Superior temporal gyrus (tissue), 1 donor: Measurements from ENCODE around the gene RNLS.

Experiments
- DNase-seq: peaks from one replicate; pipeline ENCODE4 v3.0.0-alpha.2; 2016; ENCODE audit errors: extremely low spot score

Gene RNLS

GRCh38 chr10:88582806-88583583 is at the start of gene RNLS:
RNLS (minus strand) TSS chr10:88583318.
- DNase-seq, result peak; percentile 84

GRCh38 chr10:88624840-88625239 is 41.7 kb upstream of the RNLS start:
- no peak for DNase-seq

- DNase-seq, result no peak
Measured at GRCh38 chr10:88623835-88624234, 40.7 kb upstream of the RNLS start.

- DNase-seq, result no peak
Measured at GRCh38 chr10:88620441-88620840, 37.3 kb upstream of the RNLS start.

- DNase-seq, result no peak
Measured at GRCh38 chr10:88618496-88618895, 35.4 kb upstream of the RNLS start.

DNA sequence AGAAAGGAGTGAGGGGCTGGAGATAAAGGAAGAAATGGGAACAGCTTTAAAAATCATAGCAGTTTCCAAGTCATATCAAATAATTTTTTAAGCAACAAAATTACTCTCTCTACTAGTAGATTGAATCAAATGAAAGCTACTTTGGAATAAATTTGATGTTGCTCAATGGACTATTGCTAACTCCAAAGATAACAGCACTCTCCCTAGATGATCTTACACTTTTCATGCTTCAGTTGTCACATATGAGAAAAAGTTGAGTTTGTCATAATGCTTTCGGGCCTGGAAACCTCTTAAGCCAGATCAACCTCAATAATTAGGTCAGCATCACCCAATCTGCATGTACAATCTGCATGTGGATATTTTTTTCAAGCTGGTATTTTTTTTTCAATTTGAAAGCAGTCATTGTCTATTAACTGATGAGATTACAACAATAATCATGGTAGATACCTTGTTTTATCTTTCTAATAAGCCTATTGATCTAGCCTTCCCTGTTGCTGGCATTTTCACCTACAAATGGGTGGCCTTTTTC is 34.7 kb upstream of the RNLS start:
- no peak for DNase-seq

GRCh38 chr10:88616250-88616977 is 33.3 kb upstream of the RNLS start:
- no peak for DNase-seq

DNA sequence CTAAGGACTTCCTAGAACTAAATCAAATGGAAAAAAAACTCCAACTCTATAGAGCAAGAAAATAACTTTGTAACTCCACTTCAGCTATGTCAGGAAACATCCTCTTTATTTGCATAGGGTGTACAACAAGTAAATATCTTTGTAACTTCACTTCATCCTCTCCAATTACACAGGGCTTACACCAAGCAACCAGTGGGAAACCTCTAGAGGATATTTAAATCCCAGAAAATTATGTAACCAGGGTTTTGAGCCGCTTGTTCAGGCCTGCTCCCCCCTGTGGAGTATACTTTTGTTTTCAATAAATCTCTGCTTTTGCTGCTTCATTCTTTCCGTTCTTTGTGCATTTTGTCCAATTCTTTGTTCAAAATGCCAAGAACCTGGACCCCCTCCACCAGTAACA is 25.7 kb upstream of the RNLS start:
- DNase-seq, result no peak

DNA sequence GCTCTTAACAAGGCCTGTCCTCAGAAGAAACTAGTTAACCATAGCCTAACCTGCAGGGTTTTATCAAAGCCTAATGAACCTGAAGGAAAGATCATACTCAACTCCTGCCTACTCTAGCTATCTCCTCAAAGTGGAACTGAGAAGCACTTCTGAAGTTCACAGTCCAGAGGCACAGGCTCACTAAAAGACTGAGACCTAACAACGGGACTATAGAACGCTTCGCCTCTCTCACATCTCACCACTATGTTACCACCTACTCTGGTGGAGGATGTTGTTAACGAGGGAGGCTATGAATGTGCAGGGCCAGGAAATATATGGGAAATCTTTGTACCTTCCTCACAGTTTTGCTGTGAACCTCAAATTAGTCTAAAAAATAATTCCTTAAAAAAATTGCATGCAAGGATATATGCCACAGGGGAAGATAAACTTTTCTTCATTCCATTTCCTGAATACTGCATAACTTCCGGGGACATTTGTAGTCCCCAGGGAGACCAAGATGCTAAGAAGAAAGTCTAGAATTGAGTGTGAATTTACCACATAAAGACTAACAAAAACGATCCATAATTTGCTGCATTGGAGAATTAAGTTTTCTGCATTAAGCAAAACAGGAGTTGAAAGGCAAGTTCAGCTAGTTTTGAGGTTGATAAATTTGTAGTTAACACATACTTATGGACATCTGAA is 25.1 kb upstream of the RNLS start:
- no peak for DNase-seq

DNA sequence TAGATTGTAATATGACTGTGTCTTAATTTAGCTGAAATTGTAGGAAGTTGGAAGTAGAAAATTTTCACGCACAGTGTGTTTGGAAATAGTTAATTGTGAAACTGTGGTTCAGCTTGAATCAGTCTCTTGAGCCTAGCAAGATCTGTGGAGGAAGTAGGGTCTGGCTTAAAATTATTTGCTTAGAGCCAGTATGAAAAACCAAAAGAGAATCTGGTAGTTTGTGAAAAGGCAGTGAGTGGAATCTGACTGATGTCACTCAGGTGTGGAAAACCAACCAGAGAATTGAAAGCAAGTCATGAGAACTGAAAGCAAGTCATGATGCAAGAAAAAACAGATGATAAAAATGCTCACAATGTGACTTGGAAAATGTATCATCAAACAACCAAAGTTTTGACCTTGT is 14.9 kb upstream of the RNLS start:
- no peak for DNase-seq

DNA sequence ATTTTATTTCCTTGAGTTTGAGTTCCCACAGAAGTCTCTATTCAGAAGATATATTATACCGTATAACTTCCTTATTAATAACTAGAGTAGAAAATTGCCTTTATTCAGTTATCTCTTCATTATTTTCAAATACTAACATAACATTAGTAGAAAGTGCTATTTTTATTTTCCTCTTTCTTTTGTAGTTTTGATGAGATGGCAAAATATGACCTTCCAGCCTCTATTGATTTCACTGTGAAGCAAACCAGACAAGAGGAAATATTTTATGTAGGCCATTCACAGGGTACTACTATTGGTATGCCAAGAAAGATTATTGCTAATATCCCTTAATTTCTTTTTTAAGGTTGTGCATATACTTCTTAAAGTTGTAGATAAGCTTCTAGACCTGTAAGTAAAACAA is 11.4 kb upstream of the RNLS start:
- DNase-seq, result no peak

GRCh38 chr10:88592906-88593305 is 9.8 kb upstream of the RNLS start:
- DNase-seq, result no peak

DNA sequence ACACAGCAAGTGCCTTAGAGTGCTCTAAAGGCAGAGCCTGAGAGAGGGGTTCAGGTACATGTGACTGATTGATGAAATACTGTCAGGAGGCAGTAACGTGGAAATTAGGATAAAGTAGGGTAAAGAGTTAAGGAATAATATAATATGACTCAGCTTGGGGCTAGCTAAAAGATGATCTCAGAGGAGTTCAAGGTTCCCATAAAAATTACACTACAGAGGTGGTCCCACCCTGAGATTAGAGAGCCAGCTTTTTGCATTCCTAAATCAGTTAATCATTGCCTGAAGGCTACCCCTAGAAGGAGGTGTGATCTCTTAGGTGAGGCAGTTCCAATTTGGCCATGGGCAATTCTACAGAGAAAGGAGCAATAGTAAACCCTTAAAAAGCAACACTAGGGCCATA is 9.3 kb upstream of the RNLS start:
- DNase-seq, result no peak

- DNase-seq, result no peak
Measured at GRCh38 chr10:88586462-88586861, 3.3 kb upstream of the RNLS start, which contains the start of gene LIPJ. LIPJ (plus strand) TSS chr10:88586762; CDS start chr10:88590688, 3,926 bp downstream.

DNA sequence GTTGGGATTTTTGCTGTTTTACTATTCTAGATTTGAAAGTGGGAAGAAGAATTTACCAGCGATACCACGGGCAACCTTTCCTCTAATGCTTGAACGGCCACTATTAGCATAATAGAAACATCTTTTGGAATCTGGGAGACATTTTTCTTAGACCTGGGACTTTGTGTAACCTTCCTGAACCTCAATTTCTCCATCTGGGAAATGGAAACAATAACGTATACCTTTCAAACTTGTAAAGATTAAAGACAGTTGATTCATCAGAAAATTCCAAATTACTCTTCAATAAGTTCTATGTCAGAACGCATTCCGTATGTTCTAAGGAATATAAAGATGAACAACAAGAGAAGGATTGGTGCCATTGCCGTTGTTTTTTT is 453 bp upstream of the RNLS start:
- no peak for DNase-seq

DNA sequence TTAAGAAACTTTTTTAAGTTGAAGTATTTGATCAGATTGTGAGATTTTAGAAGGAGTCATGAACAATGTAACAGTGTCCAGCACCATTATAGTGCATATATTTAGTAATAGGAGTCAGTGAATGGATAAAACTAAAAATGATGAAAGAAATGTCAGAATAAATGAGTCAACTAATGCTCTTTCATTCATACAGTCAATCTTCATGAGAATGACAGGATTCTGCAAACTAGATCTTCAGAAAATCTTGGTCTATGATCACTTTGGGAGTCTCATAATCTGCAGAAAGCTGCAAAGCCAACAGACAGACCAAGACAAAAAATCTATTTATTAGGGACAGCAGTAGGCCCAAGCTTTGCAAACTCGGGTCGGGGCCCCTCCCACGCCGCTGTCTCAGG is 710 bp downstream of the RNLS start:
- DNase-seq, result peak; percentile 76

- DNase-seq, result peak; percentile 77
Measured at GRCh38 chr10:88565072-88565471, 18.0 kb downstream of the RNLS start.

- DNase-seq, result no peak
Measured at GRCh38 chr10:88562152-88562551, 21.0 kb downstream of the RNLS start.

DNA sequence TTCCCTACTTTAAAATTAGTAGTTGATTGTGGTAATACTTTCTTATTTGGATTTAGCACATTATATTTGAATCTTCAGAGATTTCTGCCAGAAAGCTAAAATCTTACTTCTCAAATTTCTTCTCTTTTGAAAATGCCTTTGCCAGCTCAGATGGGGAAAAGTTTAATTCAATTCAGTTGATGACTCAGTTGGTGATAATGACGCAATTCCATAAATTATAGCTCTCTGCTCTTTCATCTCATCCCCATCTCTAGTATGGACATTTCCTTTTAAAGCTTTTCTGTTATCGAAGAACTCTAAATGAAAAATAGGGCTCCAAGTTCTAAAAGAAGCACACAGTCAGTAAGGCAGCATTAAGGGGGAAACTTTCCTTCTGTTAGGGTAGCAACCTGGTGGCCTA is 25.5 kb downstream of the RNLS start:
- peak; percentile 48 for DNase-seq

- DNase-seq, result no peak
Measured at GRCh38 chr10:88557256-88557655, 25.9 kb downstream of the RNLS start.

DNA sequence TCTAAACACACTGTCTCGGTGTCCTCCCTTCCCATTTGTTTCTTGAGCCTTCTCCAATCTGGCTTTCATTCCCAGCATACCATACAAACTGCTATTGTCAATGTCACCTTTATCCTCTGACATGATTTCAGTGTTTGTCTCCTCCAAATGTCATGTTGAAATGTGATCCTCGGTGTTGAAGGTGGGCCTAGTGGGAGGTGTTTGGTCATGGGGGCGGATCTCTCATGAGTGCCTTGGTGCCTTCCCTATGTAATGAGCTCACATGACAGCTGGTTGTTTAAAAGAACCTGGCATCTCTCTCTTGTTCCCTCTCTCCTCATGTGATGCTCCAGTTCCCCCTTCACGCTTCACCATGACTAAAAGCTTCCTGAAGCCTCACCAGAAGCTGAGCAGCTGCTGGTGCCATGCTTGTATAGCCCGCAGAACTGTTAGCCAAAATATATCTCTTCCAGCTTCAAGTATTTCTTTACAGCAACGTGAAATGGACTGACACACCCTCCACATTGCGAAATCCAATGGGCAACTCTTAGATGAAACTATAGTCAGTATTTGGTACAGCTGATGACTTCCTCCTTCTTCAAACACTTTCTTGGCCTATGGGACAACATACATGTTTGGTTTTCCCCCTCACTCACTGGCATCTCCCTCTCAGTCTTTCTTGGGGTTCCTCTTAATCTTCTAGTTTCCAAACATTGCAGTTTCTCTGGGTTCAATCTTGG is 27.8 kb downstream of the RNLS start:
- DNase-seq, result no peak
